GM21737 (cell line): ENCODE results near the gene FAM110D.

Experiments used
- ATAC-seq: cut with Tn5 transposase; IDR thresholded peaks from one replicate; pipeline ENCODE4 v1.9.1; 2021; ENCODE audit warnings: mild to moderate bottlenecking, moderate library complexity; ENCODE audit not compliant: unreplicated experiment

The FAM110D gene

DNA sequence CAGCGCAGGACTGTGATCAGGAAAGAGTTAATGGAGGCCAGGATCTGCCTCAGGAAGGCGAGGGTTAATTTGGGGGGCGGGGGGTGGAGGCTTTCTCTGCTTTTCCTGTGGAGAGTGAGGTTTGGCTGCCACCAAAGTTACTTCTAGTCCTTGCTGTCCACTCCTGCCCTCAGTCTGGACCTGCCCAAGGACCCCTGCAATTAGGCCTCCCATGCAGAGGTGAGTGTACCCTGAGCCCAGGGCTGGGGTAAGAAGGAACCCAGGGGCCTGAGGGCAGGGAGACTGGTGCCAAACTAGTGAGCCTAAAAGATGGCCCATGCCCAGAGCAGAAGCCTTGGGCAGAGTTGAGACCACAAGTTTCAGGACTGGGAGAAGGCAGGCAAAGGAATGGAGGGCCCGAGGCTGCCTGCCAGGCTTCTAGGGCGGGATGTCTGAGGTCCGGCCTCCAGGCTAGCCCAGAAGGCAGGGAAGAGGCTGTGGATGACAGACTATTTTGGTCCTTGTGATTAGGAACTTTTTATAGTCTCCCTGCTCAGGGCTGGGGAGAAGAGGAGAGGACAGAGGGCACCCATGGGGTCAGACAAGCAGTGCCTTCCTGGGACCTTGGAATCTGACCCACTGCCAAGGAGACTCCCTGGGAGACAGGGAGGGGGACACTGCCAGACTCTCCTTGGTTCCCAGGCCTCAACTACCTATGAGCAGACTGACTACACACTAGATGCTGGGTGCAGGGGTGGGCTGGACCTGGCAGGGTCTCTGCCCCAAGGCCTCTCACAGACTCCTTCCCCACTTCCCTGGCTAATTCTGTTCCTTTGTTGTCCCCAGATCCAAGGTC lies at the start of gene FAM110D:
FAM110D (plus strand) TSS at position 172 of the 835 bp plus-strand sequence. CDS start 2,213 bp downstream, outside the sequence.
- ATAC-seq, result no peak

DNA sequence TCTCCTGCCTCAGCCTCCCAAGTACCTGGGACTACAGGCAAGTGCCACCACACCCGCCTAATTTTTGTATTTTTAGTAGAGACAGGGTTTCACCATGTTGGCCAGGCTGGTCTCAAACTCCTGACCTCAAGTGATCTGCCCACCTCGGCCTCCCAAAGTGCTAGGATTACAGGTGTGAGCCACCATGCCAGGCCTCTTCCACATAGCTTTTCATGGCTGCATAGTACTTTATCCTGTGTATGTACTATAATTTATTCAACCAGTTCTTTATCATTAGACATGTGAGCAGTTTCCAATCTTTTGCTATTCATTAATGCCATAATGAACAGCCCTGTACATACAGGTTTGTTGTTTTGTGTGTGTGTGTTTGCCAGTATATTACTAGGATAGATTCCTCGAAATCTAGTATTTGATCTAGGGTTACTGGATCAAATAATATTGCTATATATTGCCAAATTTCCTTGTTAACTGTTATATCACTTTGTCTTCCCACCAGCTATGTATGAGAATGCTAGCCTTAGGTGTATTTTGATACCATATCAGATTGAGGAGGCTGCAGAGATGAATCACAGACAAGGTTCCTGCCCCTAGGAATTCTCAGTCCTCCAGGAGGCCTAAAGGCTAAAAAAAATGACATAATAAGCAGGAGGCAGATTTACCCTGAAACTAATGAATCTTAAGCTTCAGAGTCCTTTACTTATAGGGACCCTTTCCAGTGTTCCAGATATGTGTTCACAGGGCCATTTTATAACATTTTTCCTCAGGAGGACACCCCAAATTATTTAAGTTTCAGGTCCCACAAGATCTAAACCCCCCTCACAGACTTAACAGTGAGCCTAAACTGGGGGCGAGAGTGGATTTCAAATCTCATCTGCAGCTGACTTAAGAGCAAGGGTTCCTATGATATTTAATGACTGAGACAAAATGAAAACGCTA lies 49.4 kb upstream of the FAM110D start:
- ATAC-seq, result no peak

GRCh38 chr1:26110731-26111529 lies 47.9 kb upstream of the FAM110D start:
- peak; percentile 39 for ATAC-seq

- peak; percentile 69 for ATAC-seq
Measured at GRCh38 chr1:26111530-26112406, 47.1 kb upstream of the FAM110D start, which contains the start of gene PDIK1L. PDIK1L (plus strand) TSS chr1:26111824; CDS start chr1:26114309, 2,485 bp downstream.

GRCh38 chr1:26112407-26112775 lies 46.5 kb upstream of the FAM110D start:
- ATAC-seq, result peak; percentile 6

- no peak for ATAC-seq
Measured at GRCh38 chr1:26114165-26114927, 44.5 kb upstream of the FAM110D start.

GRCh38 chr1:26119892-26120608 lies 38.8 kb upstream of the FAM110D start:
- no peak for ATAC-seq

DNA sequence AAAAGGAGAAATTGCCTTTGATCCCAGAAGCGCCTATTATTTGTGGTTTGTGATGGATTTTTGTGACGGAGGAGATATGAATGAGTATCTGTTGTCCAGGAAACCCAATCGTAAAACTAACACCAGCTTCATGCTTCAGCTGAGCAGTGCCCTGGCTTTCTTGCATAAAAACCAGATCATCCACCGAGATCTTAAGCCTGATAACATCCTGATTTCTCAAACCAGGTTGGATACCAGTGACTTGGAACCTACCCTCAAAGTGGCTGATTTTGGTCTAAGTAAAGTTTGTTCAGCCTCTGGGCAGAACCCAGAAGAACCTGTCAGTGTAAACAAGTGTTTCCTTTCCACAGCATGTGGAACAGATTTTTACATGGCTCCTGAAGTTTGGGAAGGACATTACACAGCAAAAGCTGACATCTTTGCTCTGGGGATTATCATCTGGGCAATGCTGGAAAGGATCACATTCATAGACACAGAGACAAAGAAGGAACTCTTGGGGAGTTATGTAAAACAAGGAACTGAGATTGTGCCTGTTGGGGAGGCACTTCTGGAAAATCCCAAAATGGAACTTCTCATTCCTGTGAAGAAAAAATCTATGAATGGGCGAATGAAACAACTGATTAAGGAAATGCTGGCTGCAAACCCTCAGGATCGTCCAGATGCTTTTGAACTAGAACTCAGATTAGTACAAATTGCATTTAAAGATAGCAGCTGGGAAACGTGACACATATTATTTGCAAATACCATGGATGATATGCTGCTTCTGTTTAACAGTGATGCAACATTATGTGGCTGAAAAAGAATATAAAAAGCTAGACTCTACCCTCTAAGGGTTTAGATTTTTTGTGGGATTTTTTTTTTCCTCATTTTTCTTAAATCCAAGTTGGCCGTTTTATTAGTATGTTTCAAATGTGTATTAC lies 36.8 kb upstream of the FAM110D start:
- no peak for ATAC-seq

- ATAC-seq, result no peak
Measured at GRCh38 chr1:26122988-26123973, 35.6 kb upstream of the FAM110D start.

- ATAC-seq, result no peak
Measured at GRCh38 chr1:26124418-26125331, 34.2 kb upstream of the FAM110D start.

DNA sequence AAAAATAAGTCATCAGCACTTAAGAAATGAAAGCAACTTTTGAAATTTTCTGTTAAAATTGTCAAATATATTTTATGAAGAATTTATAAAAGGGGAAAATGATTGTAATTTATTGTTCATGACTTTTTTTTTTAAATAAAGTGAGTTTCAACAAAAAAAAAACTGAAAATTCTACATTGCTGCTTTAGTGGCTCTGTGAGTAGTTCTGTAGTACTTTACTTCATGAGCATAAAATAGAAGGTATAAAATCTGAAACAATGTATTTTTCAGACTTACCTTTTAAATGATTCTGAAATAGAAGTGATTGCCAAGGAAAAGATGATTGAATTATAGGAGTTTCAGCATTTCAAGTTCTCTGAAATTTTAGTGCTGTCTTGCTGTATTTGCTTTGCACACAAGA lies 33.5 kb upstream of the FAM110D start:
- no peak for ATAC-seq

- ATAC-seq, result no peak
Measured at GRCh38 chr1:26125946-26126320, 32.9 kb upstream of the FAM110D start.

DNA sequence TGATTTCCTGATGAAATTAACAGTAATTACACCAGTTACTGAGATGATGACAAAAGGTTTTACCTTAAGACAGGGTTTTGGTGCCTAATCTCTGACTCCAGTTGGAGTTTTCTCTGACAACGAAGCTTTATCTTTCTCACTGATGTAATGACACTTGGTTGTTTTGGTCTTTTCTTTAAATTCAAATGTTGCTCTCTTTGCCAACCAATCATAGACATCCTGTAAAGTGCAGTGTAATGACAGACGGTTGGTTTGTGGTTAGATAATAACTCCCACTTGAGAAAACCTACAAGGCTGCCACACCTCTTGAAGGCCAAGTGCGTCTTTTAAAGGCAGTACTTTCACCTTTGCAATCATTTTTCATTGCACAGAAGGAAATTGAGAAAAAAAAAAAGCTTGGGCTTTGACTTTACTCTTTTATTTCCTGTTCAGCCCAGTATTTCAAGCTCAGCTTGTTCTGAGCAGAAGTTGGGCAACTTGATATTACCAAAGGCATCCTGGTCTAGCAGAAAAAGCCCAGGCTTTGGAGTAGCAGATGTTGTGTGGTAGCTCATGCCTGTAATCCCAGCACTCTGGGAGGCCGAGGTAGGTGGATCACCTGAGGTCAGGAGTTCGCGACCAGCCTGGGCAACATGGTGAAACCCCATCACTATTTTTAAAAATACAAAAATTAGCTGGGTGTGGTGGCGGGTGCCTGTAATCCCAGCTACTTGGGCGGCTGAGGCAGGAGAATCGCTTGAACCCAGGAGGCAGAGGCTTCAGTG lies 32.4 kb upstream of the FAM110D start:
- peak; percentile 73 for ATAC-seq
